NCI-H226 (cell line): Measurements from ENCODE around the gene MAP4.

Experiments used
- DNase-seq: peaks from one replicate; pipeline ENCODE4 v3.0.0-alpha.2; 2015

MAP4 gene

GRCh38 chr3:47859956-47860605, 156.1 kb downstream of the MAP4 start:
- DNase-seq = no peak

- DNase-seq = no peak
Measured at GRCh38 chr3:47857151-47857550, 159.1 kb downstream of the MAP4 start.

GRCh38 chr3:47856669-47857068, 159.5 kb downstream of the MAP4 start:
- no peak for DNase-seq

- no peak for DNase-seq
Measured at GRCh38 chr3:47855461-47856383, 160.5 kb downstream of the MAP4 start.

- no peak for DNase-seq
Measured at GRCh38 chr3:47854720-47855455, 161.3 kb downstream of the MAP4 start.

GRCh38 chr3:47854267-47854666, 161.9 kb downstream of the MAP4 start:
- no peak for DNase-seq

- no peak for DNase-seq
Measured at GRCh38 chr3:47852604-47853602, 163.3 kb downstream of the MAP4 start.

GRCh38 chr3:47851888-47852603, 164.2 kb downstream of the MAP4 start:
- no peak for DNase-seq

GRCh38 chr3:47850564-47851410, 165.4 kb downstream of the MAP4 start:
- no peak for DNase-seq

GRCh38 chr3:47849699-47850563, 166.3 kb downstream of the MAP4 start:
- no peak for DNase-seq

GRCh38 chr3:47849186-47849698, 167.0 kb downstream of the MAP4 start:
- DNase-seq = no peak

GRCh38 chr3:47848599-47849117, 167.6 kb downstream of the MAP4 start:
- DNase-seq = no peak

GRCh38 chr3:47847801-47848518, 168.3 kb downstream of the MAP4 start:
- DNase-seq = no peak

GRCh38 chr3:47847260-47847659, 169.0 kb downstream of the MAP4 start:
- no peak for DNase-seq

GRCh38 chr3:47846880-47847248, 169.4 kb downstream of the MAP4 start:
- DNase-seq = no peak

- DNase-seq = no peak
Measured at GRCh38 chr3:47846186-47846879, 169.9 kb downstream of the MAP4 start.

- no peak for DNase-seq
Measured at GRCh38 chr3:47841786-47842349, 174.3 kb downstream of the MAP4 start.
